H9 (cell line): Measurements from ENCODE around the gene PNLIP. TPM values are rescaled to one million over a fixed set of nuclear protein-coding genes. Genes with fewer than 3 reads are reported as not detected.

ENCODE experiments used
- DNase-seq: peaks from one replicate; pipeline ENCODE4 v3.0.0-alpha.2; 2017
- H2AFZ ChIP-seq: one replicate; pipeline ENCODE4 v1.6.1; 2013; ENCODE audit warnings: mild to moderate bottlenecking, low read length, control low read depth, moderate library complexity
- H2AK5ac ChIP-seq: 2 replicates; pipeline ENCODE4 v1.6.1; 2013; ENCODE audit warnings: low read length, control low read depth, mixed read lengths; ENCODE audit not compliant: insufficient read length
- H2BK120ac ChIP-seq: one replicate; pipeline ENCODE4 v1.6.1; 2013; ENCODE audit warnings: low read depth, mild to moderate bottlenecking, low read length, control low read depth, inconsistent platforms; ENCODE audit not compliant: poor library complexity, severe bottlenecking
- H2BK12ac ChIP-seq: 2 replicates; pipeline ENCODE4 v1.6.1; 2013; ENCODE audit warnings: low read length, control low read depth, mixed read lengths, low read depth; ENCODE audit not compliant: insufficient read length
- H2BK15ac ChIP-seq: 2 replicates; pipeline ENCODE4 v1.6.1; 2013; ENCODE audit warnings: low read depth, low read length, control low read depth
- H2BK20ac ChIP-seq: one replicate; pipeline ENCODE4 v1.6.1; 2013; ENCODE audit warnings: low read depth, mild to moderate bottlenecking, low read length, control low read depth, inconsistent platforms; ENCODE audit not compliant: poor library complexity, severe bottlenecking
- H2BK5ac ChIP-seq: 2 replicates; pipeline ENCODE4 v1.6.1; 2013; ENCODE audit warnings: low read length, control low read depth, mixed read lengths; ENCODE audit not compliant: insufficient read length
- H3K14ac ChIP-seq: 2 replicates; pipeline ENCODE4 v1.6.1; 2013; ENCODE audit warnings: low read length, control low read depth; ENCODE audit not compliant: insufficient read depth
- H3K18ac ChIP-seq: 2 replicates; pipeline ENCODE4 v1.6.1; 2013; ENCODE audit warnings: low read depth, mild to moderate bottlenecking, mixed read lengths, low read length, control low read depth; ENCODE audit not compliant: insufficient read length
- H3K23ac ChIP-seq: 2 replicates; pipeline ENCODE4 v1.6.1; 2013; ENCODE audit warnings: low read length, control low read depth, mixed read lengths, low read depth; ENCODE audit not compliant: insufficient read length
- H3K23me2 ChIP-seq: 2 replicates; pipeline ENCODE4 v1.6.1; 2013; ENCODE audit warnings: low read depth, mild to moderate bottlenecking, mixed read lengths, low read length, control low read depth; ENCODE audit not compliant: insufficient read length, poor library complexity, severe bottlenecking
- H3K27ac ChIP-seq: 2 replicates; pipeline ENCODE4 v1.5.1; 2013; ENCODE audit warnings: low read length, control low read depth, mixed read lengths, low read depth; ENCODE audit not compliant: insufficient read length
- H3K27me3 ChIP-seq: 2 replicates; pipeline ENCODE4 v1.6.1; 2013; ENCODE audit warnings: low read length, control low read depth, inconsistent platforms; ENCODE audit not compliant: insufficient read depth
- H3K4ac ChIP-seq: 2 replicates; pipeline ENCODE4 v1.6.1; 2013; ENCODE audit warnings: low read depth, mild to moderate bottlenecking, control low read depth, inconsistent platforms, low read length, moderate library complexity
- H3K4me1 ChIP-seq: 2 replicates; pipeline ENCODE4 v1.6.1; 2013; ENCODE audit warnings: low read length, control low read depth, inconsistent platforms; ENCODE audit not compliant: insufficient read depth
- H3K4me2 ChIP-seq: 2 replicates; pipeline ENCODE4 v1.6.1; 2013; ENCODE audit warnings: low read length, control low read depth, mixed read lengths; ENCODE audit not compliant: insufficient read length, insufficient read depth
- H3K56ac ChIP-seq: 2 replicates; pipeline ENCODE4 v1.6.1; 2013; ENCODE audit warnings: low read depth, mild to moderate bottlenecking, mixed read lengths, low read length, control low read depth; ENCODE audit not compliant: insufficient read length
- H3K79me1 ChIP-seq: 2 replicates; pipeline ENCODE4 v1.6.1; 2013; ENCODE audit warnings: low read depth, mild to moderate bottlenecking, moderate library complexity, low read length, control low read depth, inconsistent platforms; ENCODE audit not compliant: insufficient read depth, poor library complexity, severe bottlenecking
- H3K79me2 ChIP-seq: 2 replicates; pipeline ENCODE4 v1.6.1; 2013; ENCODE audit warnings: low read length, control low read depth, inconsistent platforms; ENCODE audit not compliant: insufficient read depth
- H3K9ac ChIP-seq: 2 replicates; pipeline ENCODE4 v1.6.1; 2013; ENCODE audit warnings: low read length, control low read depth, mixed read lengths; ENCODE audit not compliant: insufficient read length; ENCODE audit errors: extremely low read depth
- H3K9me3 ChIP-seq: one replicate; pipeline ENCODE4 v1.6.1; 2013; ENCODE audit warnings: low read depth, low read length, inconsistent platforms; ENCODE audit not compliant: control insufficient read depth
- H3T11ph ChIP-seq: one replicate; pipeline ENCODE4 v1.6.1; 2013; ENCODE audit warnings: mild to moderate bottlenecking, low read length, control low read depth, inconsistent platforms
- H4K20me1 ChIP-seq: one replicate; pipeline ENCODE4 v1.6.1; 2013; ENCODE audit not compliant: control insufficient read depth, insufficient read length, insufficient read depth
- H4K5ac ChIP-seq: 2 replicates; pipeline ENCODE4 v1.6.1; 2013; ENCODE audit warnings: low read depth, mild to moderate bottlenecking, mixed read lengths, low read length, control low read depth; ENCODE audit not compliant: insufficient read length
- H4K8ac ChIP-seq: replicated peaks from 2 replicates; pipeline ENCODE4 v1.6.1; 2013; ENCODE audit warnings: low read length, control low read depth, mixed read lengths, low read depth; ENCODE audit not compliant: insufficient read length
- H4K91ac ChIP-seq: 2 replicates; pipeline ENCODE4 v1.6.1; 2013; ENCODE audit warnings: low read depth, mild to moderate bottlenecking, moderate library complexity, mixed read lengths, low read length, control low read depth; ENCODE audit not compliant: insufficient read length
- H3K27ac Mint-ChIP-seq, 3 experiments: 2 replicates in 2 of 3; 3 replicates in 1 of 3; pipeline ENCODE4 v1.8.0; 2020 to 2021; ENCODE audit warnings: mixed read lengths in 3 of 3, mild to moderate bottlenecking in 1 of 3, moderate library complexity in 1 of 3
- H3K27me3 Mint-ChIP-seq: 2 replicates; pipeline ENCODE4 v1.8.0; 2021; ENCODE audit warnings: low read depth, mild to moderate bottlenecking, moderate library complexity, mixed read lengths
- H3K36me3 Mint-ChIP-seq, 3 experiments: 2 replicates in 2 of 3; 3 replicates in 1 of 3; pipeline ENCODE4 v1.8.0; 2020 to 2021; ENCODE audit warnings: low read depth in 3 of 3, mixed read lengths in 3 of 3; ENCODE audit not compliant: insufficient read depth in 1 of 3
- H3K4me1 Mint-ChIP-seq, 2 experiments: 2 replicates each; pipeline ENCODE4 v1.8.0; 2020; ENCODE audit warnings: mixed read lengths in 2 of 2
- H3K4me3 Mint-ChIP-seq, 2 experiments: 2 replicates in 1 of 2; 3 replicates in 1 of 2; pipeline ENCODE4 v1.8.0; 2020 to 2021; ENCODE audit warnings: mild to moderate bottlenecking in 2 of 2, mixed read lengths in 2 of 2, moderate library complexity in 1 of 2
- H3K9me3 Mint-ChIP-seq, 2 experiments: 2 replicates in 1 of 2; 3 replicates in 1 of 2; pipeline ENCODE4 v1.8.0; 2020; ENCODE audit warnings: mild to moderate bottlenecking in 2 of 2, mixed read lengths in 2 of 2, moderate library complexity in 1 of 2
- CTCF ChIP-seq: fragments of 200-600 bp; sonication (generic); conservative IDR thresholded peaks from 3 replicates; pipeline ENCODE4 v1.8.0; 2021; ENCODE audit warnings: antibody characterized with exemption, mild to moderate bottlenecking
- WGBS: extraction: QIAGEN DNeasy Blood & Tissue Kit; methylation state at CpG from one replicate; pipeline ENCODE4 v1.1.7; 2013; ENCODE audit warnings: missing lambda C conversion rate, low lambda C conversion rate, mixed read lengths; ENCODE audit not compliant: insufficient read length; ENCODE audit errors: extremely low coverage; 5-methylcytosine and 5-hydroxymethylcytosine counted together
- total RNA-seq: library from RNA; stranded (reverse); gene quantifications from 2 replicates; pipeline ENCODE4 v1.2.1, GENCODE V29; 2021

PNLIP gene
- total RNA-seq, 1 experiment from 2014 or later: not detected

- Mint-ChIP-seq H3K4me1 (peaks cover 12 to 13% of the 10 kb centered on the region in 2 experiments), H3K27ac (no peak overlapping the region), H3K4me3 (no peak overlapping the region), H3K9me3 (peaks cover 7 to 8% of the 10 kb centered on the region in 2 experiments; a peak in 4 of 5 replicates), H3K27me3 (no peaks in the 10 kb centered on the region), H3K36me3 (peaks cover 3 to 14% (median 3%) of the 10 kb centered on the region in 3 experiments; a peak in 5 of 7 replicates)
- no peaks in the 10 kb centered on the region for H4K20me1 ChIP-seq
- H2BK120ac ChIP-seq: no peak overlapping the region
- H3K18ac ChIP-seq: no peak overlapping the region
- no peaks in the 10 kb centered on the region for H3K27me3 ChIP-seq
- no peak overlapping the region for H3K56ac ChIP-seq
- no peak overlapping the region for H3T11ph ChIP-seq
- DNase-seq: no peak
- H3K23ac ChIP-seq: no peak overlapping the region
- no peak overlapping the region for H3K4ac ChIP-seq
- WGBS: no CpG with 5 or more reads among the region's 2 CpGs
- H3K4me2 ChIP-seq: no peak overlapping the region
- no peak overlapping the region for H2AFZ ChIP-seq
- H3K9me3 ChIP-seq: no peaks in the 10 kb centered on the region
- H4K5ac ChIP-seq: no peak overlapping the region
- H3K27ac ChIP-seq: no peak overlapping the region
- H3K79me1 ChIP-seq: no peaks in the 10 kb centered on the region
- H4K91ac ChIP-seq: no peak overlapping the region
- H4K8ac ChIP-seq: no peak overlapping the region
- TF ChIP-seq CTCF: no peak
- H3K23me2 ChIP-seq: no peaks in the 10 kb centered on the region
- no peak overlapping the region for H2BK5ac ChIP-seq
- no peaks in the 10 kb centered on the region for H3K4me1 ChIP-seq
- no peak overlapping the region for H3K9ac ChIP-seq
- H2BK12ac ChIP-seq: no peak overlapping the region
- no peak overlapping the region for H2BK15ac ChIP-seq
- no peak overlapping the region for H3K14ac ChIP-seq
- no peak overlapping the region for H2AK5ac ChIP-seq
- no peak overlapping the region for H2BK20ac ChIP-seq
- H3K79me2 ChIP-seq: no peaks in the 10 kb centered on the region
Observed at GRCh38 chr10:116540814-116541213, 4.9 kb upstream of the PNLIP start.
